Subcutaneous abdominal adipose tissue (tissue), 5 donors: ENCODE results near the gene KIZ.
"Not testable (repeated sequence)": the region's sequence is repeated elsewhere in the genome, so short reads cannot be mapped to it uniquely, and the experiment has no call there.

Experiments
- H3K27ac ChIP-seq: one replicate; pipeline ENCODE4 v1.7.0; 2013; ENCODE audit warnings: low read depth, mild to moderate bottlenecking, inconsistent platforms, low read length, moderate library complexity
- H3K27me3 ChIP-seq, 5 donors: one replicate each; pipeline ENCODE4 v1.7.0; 2013; ENCODE audit warnings: low read length in 5 of 5, inconsistent platforms in 1 of 5; ENCODE audit not compliant: control insufficient read depth in 5 of 5, insufficient read depth in 4 of 5
- H3K36me3 ChIP-seq, 5 donors: one replicate each; pipeline ENCODE4 v1.7.0; 2013; ENCODE audit warnings: low read length in 5 of 5; ENCODE audit not compliant: control insufficient read depth in 5 of 5, insufficient read depth in 5 of 5
- H3K4me1 ChIP-seq, 5 donors: one replicate each; pipeline ENCODE4 v1.7.0; 2013; ENCODE audit warnings: low read length in 5 of 5, mild to moderate bottlenecking in 3 of 5, moderate library complexity in 1 of 5; ENCODE audit not compliant: control insufficient read depth in 5 of 5, insufficient read depth in 5 of 5
- H3K4me3 ChIP-seq, 5 donors: one replicate each; pipeline ENCODE4 v1.7.0; 2013; ENCODE audit warnings: low read length in 5 of 5, low read depth in 1 of 5
- H3K9ac ChIP-seq, 5 donors: one replicate each; pipeline ENCODE4 v1.7.0; 2013; ENCODE audit warnings: low read length in 5 of 5, mild to moderate bottlenecking in 4 of 5, moderate library complexity in 3 of 5
- H3K9me3 ChIP-seq, 5 donors: one replicate each; pipeline ENCODE4 v1.7.0; 2013; ENCODE audit warnings: low read length in 5 of 5; ENCODE audit not compliant: control insufficient read depth in 5 of 5
- donor health status: healthy.
- donor health status: healthy.
- donor health status: healthy.
- donor health status: healthy.
- donor health status: healthy.

Gene KIZ

DNA sequence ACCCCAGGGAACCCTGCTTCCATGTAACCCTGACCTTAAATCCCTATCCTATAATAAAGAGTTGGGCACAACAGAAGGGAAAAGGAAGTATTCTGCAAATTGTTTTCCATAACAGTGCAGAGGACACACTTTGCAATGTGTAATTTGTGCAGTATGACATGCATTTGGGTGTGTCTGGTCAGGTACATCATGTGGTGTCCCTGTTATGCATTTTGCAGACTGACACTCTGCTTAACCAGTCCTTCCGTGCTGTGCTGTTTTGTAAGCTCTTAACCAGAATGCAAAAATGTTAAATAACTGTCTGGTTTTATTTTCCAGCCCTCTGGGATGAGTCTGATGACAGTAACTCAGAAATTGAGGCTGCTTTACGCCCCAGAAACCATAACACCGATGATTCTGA lies 120.3 kb downstream of the KIZ start:
- Histone ChIP-seq H3K9me3 (no peaks in the 10 kb centered on the region), H3K4me3 (no peak overlapping the region), H3K27me3 (no peaks in the 10 kb centered on the region), H3K9ac (no peak overlapping the region), H3K4me1 (no peaks in the 10 kb centered on the region), H3K36me3 (peaks cover 2 to 31% (median 18%) of the 10 kb centered on the region in 5 donors), H3K27ac (no peak overlapping the region)

DNA sequence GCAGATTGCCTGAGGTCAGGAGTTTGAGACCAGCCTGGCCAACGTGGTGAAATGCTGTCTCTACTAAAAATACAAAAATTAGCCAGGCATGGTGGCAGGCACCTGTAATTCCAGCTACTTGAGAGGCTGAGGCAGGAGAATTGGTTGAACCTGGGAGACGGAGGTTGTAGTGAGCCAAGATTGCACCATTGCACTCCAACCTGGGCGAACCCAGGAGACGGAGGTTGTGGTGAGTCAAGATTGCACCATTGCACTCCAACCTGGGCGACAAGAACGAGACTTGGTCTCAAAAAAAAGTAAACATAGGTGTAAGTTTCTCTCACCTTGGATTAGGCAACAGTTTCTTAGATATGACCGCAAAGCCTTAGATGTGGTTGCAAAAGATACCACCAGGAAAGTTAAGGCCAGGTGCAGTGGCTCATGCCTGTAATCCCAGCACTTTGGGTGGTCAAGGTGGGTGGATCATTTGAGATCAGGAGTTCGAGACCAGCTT lies 121.8 kb downstream of the KIZ start:
- not testable (repeated sequence) for H3K4me1 ChIP-seq, H3K27ac ChIP-seq, H3K4me3 ChIP-seq, H3K27me3 ChIP-seq, H3K9ac ChIP-seq, H3K9me3 ChIP-seq
- peaks cover 2 to 31% (median 18%) of the 10 kb centered on the region in 5 donors for H3K36me3 ChIP-seq

DNA sequence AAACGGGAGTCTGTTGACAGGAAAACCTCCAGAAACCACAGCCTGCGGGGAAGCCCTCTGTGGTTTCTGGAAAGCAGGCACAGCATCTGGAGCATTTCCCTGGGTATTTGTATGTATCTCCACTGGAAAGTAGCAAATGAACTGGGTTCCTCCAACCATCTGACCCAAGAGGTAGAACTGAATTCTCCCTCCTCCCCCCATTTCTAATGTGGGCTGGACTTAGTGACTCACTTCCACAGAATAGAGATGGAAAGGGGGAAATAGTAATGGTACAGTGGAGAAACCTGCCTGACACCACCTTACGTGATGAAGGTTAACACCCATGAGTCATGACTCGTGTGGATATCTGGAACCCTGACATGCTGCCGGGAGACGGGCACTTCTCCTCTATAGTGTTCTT lies 125.4 kb downstream of the KIZ start:
- Histone ChIP-seq H3K27me3 (no peaks in the 10 kb centered on the region), H3K4me3 (no peak overlapping the region), H3K9ac (no peak overlapping the region), H3K36me3 (peaks cover 0 to 1% (median under 1%) of the 10 kb centered on the region in 5 donors), H3K9me3 (no peaks in the 10 kb centered on the region), H3K27ac (no peak overlapping the region), H3K4me1 (no peaks in the 10 kb centered on the region)

DNA sequence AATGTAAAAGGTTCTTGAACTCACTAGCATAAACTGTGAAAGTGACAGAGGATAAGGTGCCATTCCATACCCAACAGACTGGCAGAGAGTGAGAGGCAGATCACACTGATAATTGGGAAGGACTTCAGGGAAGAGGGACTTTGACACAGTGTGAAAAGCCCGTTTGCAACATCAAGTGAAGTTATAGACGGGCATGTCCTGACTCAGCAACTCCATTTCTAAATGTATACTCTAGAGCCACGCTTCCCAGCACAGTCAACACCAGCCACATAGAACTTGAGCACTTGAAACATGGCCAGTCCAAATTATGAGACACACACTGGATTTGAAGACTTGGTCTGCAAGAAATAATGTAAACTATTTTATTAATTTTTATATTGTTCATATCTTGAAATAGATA lies 131.3 kb downstream of the KIZ start:
- Histone ChIP-seq H3K27me3 (no peaks in the 10 kb centered on the region), H3K36me3 (no peaks in the 10 kb centered on the region), H3K9ac (no peak overlapping the region), H3K9me3 (no peaks in the 10 kb centered on the region), H3K4me3 (no peak overlapping the region), H3K27ac (no peak overlapping the region), H3K4me1 (no peaks in the 10 kb centered on the region)

DNA sequence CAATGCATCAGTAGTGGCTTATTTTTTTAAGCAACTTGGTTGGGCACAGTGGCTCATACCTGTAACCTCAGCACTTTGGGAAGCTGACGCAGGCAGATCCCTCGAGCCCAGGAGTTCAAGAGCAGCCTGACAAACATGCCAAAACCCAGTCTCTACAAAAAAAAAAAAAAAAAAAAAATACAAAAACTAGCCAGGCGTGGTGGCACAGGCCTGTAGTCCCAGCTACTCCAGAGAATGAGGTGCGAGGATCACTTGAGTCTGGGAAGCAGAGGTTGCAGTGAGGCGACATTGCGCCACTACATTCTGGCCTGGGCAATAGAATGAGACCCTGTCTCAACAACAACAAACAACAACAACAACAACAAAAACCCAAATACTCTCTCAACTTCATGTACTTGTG lies 132.5 kb downstream of the KIZ start:
- Histone ChIP-seq H3K36me3 (no peaks in the 10 kb centered on the region), H3K9ac (no peak overlapping the region)

DNA sequence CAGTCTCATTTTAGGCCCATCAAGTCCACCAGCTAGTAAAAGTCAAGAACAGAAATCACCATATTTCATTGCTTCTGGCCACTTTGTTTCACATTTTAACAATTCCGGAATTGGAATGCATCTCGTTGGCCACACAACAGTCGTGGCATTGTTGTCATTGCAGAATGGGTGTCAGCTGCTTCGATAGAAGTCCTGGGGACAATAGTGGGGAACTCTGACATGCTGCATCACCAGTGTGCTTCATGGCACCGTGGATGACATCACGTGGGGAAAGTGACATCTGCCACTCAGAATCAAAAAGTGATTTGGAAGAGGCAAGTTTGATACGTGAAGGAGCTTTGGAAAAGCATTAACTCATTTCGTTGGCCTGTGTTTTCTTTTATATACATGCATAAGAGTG lies 133.5 kb downstream of the KIZ start:
- Histone ChIP-seq H3K9me3 (no peaks in the 10 kb centered on the region), H3K4me1 (no peaks in the 10 kb centered on the region), H3K9ac (no peak overlapping the region), H3K27me3 (no peaks in the 10 kb centered on the region), H3K4me3 (no peak overlapping the region), H3K36me3 (no peaks in the 10 kb centered on the region), H3K27ac (no peak overlapping the region)

More for the DNA sequence above, 132.5 kb downstream of the KIZ start:
- H3K27me3 ChIP-seq = no peaks in the 10 kb centered on the region
- no peak overlapping the region for H3K27ac ChIP-seq
- H3K9me3 ChIP-seq = no peaks in the 10 kb centered on the region
- no peak overlapping the region for H3K4me3 ChIP-seq
- no peaks in the 10 kb centered on the region for H3K4me1 ChIP-seq

DNA sequence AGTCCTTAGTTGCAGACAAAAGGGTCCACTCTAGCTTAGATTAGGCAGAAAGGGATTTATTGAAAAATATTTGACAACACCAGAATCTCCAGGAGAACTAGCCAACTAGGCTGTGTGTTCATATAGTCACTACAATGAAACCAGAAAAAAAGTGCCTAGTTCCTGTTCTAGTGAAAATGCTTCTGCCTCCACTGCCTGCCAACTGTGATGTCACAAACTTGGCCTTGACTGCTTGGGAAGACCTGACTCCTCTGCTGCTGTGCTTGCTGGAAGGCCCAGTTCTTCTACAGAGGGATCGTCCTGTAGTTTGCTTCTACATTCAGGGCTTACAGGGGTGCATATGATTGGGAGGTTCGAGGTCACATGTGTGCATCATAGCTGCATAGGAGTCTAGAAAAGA lies 136.9 kb downstream of the KIZ start:
- Histone ChIP-seq H3K36me3 (no peaks in the 10 kb centered on the region), H3K4me3 (no peak overlapping the region), H3K27ac (no peak overlapping the region), H3K27me3 (peaks cover 0 to 3% (median 0%) of the 10 kb centered on the region in 5 donors), H3K9ac (no peak overlapping the region), H3K4me1 (no peaks in the 10 kb centered on the region), H3K9me3 (peaks cover 0 to 15% (median 11%) of the 10 kb centered on the region in 5 donors)

DNA sequence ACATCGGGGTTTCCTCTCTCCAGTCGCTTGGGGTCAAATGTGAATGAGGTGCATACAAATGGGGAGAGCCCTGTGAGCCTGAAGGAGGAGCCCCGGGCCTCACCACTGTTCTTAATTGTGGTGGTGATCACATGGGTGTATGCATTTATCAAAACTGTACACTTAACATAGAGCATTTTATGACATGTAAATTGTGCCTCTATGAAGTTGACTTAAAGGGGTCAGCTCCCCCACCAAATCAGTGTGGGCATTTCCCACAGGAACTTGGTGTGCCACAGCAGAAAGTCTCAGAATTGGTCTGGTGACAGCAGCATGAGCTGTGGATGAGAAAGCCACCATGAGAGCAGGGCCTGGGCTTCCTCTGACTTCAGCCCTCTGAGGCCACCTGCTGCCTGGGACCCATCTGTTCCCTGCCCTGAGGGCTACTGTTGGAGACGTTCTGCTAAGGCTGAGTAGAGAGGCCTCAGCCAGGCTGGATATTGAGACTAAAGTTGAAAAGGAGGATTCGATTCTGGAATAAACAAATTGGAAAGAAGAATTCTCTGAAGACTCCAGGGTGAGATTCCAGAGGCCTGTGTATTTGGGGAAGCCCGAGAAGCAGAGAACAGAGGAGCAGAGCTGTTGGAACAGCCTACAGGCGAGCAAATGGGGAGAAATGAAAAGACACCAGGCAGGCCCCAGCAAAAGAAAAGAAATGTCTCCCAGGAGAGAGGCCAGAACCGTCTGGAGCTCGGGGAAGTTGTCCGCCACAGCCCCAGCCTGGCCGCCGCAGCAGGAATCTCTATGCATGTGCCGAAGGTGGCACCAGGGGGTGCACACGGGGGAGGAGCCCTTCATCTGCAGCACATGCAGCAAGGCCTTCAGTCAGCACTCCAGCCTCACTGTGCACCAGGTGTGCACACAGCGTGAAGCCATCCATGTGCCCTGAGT lies 139.6 kb downstream of the KIZ start:
- H3K27ac ChIP-seq = no peak overlapping the region
- no peak overlapping the region for H3K4me3 ChIP-seq
- no peaks in the 10 kb centered on the region for H3K4me1 ChIP-seq
- H3K9ac ChIP-seq = no peak overlapping the region
- H3K36me3 ChIP-seq = no peaks in the 10 kb centered on the region
- H3K27me3 ChIP-seq = peaks cover 0 to 3% (median 0%) of the 10 kb centered on the region in 5 donors
- peaks cover 0 to 18% (median 11%) of the 10 kb centered on the region in 5 donors for H3K9me3 ChIP-seq

DNA sequence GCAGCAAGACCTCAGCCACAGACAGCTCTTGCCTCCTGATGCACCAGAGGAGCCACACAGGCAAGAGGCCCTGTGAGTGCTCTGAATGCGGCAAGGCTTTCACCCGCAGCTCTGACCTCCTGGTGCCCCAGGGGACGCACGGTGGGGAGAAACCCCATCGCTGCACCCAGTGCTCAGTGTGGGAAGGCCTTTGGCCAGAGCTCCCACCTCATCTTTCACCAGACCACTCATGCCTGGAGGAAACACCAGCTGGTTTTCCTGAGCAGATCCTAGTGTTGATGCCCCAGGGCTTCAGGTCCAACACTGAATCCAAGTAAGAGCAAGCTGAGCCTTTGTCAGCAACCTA lies 140.3 kb downstream of the KIZ start:
- H3K4me3 ChIP-seq = no peak overlapping the region
- no peaks in the 10 kb centered on the region for H3K36me3 ChIP-seq
- no peak overlapping the region for H3K27ac ChIP-seq
- H3K27me3 ChIP-seq = peaks cover 0 to 3% (median 0%) of the 10 kb centered on the region in 5 donors
- no peak overlapping the region for H3K9ac ChIP-seq
- no peaks in the 10 kb centered on the region for H3K4me1 ChIP-seq
- peaks cover 0 to 18% (median 11%) of the 10 kb centered on the region in 5 donors for H3K9me3 ChIP-seq

DNA sequence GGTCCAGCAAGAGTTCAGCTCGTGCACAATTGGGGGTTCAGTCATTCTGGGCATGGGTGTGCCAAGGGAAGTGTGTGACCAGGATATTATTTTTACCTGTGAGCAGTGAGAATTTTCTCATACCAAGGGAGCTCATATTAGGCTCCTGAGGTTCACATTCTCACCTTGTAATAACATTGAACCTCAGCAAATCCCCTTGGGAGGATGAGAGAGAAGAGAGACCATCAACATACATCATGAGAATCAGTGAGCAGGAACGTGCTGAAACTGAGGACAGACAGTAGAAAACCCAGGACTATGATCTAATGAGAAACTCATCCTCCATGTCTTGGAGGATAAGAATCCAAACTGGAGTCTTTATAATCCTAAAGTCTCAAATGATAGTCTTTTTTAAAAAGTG lies 143.9 kb downstream of the KIZ start:
- H3K9me3 ChIP-seq = peaks cover 0 to 26% (median 19%) of the 10 kb centered on the region in 5 donors
- no peak overlapping the region for H3K4me3 ChIP-seq
- no peaks in the 10 kb centered on the region for H3K4me1 ChIP-seq
- H3K27me3 ChIP-seq = peaks cover 0 to 6% (median 5%) of the 10 kb centered on the region in 5 donors
- no peaks in the 10 kb centered on the region for H3K36me3 ChIP-seq
- no peak overlapping the region for H3K9ac ChIP-seq
- no peak overlapping the region for H3K27ac ChIP-seq
